GM21529 (cell line): Measurements from ENCODE around the gene WWOX.
A peak's percentile ranks its signal among the peaks of the same experiment; 100 is the strongest.

Source experiments
- ATAC-seq: cut with Tn5 transposase; IDR thresholded peaks from one replicate; pipeline ENCODE4 v1.9.1; 2021; ENCODE audit not compliant: unreplicated experiment

WWOX gene

GRCh38 chr16:78995441-78995840, 896.0 kb downstream of the WWOX start:
- no peak for ATAC-seq

- ATAC-seq, result no peak
These were observed 897.3 kb downstream of the WWOX start for GRCh38 chr16:78996790-78997189.

DNA sequence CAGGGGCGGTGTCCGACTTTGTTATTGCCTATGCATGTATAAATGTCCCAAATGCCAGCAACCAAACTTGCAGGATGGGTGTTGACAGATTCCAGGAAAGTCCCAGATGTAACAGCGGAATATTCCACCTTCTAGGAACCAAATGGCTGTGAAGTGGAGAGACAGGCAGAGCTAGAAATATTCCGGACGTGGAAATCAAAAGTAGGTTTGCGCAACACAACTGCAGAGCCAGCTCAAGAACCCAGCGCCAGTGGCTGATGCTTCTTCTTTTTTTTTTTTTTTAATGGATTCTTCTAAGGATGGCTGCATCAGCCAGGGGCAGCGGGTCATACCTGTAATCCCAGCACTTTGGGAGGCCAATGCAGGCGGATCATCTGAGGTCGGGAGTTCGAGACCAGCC, 899.4 kb downstream of the WWOX start:
- no peak for ATAC-seq

GRCh38 chr16:79001156-79001967, 901.9 kb downstream of the WWOX start:
- no peak for ATAC-seq

- ATAC-seq, result no peak
These were observed 903.7 kb downstream of the WWOX start for GRCh38 chr16:79003026-79003609.

GRCh38 chr16:79004309-79004708, 904.9 kb downstream of the WWOX start:
- ATAC-seq, result no peak

GRCh38 chr16:79005096-79005495, 905.6 kb downstream of the WWOX start:
- no peak for ATAC-seq

- no peak for ATAC-seq
These were observed 906.8 kb downstream of the WWOX start for GRCh38 chr16:79006206-79006605.

- ATAC-seq, result no peak
These were observed 907.3 kb downstream of the WWOX start for GRCh38 chr16:79006765-79007164.

DNA sequence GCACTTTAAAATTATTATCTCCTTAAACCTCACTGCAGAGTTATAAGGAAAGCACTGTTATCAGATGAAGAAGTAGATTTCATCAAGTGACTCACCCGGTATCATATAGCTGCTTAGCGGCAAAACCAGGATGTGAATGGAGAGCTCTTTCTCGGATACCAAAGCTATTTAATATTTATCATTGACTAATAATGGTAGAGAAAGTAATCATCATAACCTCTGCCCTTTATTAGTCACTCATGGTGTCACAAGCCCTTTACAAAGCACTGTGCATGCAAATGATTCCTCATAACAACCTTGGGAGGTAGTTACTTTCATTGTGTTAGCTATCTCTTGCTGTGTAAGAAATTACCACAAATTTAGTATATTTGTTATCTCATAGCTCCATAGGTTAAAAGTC, 908.2 kb downstream of the WWOX start:
- ATAC-seq, result peak; percentile 48

DNA sequence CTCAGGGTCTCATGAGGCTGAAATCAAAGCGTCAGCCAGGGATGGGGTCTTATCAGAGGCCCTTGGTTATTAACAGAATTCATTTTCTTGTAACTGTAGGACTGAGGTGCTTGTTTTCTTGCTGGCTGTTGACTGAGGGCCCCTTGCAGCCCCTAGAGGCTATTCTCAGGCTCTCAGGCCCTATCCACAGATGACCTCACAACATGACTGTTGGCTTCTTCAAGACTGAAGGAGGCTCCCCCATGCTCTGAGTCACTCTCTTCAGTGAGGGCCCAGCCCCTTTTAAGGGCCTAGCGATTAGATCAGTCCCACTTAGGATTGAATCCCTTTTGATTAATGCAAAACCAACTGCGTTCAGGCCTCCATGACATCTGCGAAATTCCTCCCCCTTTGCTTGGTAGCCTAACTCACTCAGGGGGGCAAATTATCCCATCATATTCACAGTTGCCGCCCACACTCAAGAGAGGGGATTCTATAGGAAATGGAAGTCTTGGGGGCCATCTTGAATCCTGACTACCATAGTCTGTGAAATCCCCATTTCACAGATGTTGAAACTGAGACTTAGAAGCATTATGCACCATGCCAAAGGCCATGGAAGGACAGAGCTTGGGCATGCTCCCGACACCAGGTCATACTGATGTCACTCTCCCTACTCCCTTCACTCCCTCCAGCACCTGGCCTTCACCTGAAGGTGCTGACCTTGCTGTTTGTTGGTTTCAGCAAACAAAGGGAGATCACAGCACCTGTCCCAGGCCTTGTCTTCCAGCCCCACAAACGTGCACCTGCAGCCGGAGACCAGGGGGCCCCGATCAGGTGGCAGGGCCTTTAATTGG, 908.8 kb downstream of the WWOX start:
- ATAC-seq, result no peak

DNA sequence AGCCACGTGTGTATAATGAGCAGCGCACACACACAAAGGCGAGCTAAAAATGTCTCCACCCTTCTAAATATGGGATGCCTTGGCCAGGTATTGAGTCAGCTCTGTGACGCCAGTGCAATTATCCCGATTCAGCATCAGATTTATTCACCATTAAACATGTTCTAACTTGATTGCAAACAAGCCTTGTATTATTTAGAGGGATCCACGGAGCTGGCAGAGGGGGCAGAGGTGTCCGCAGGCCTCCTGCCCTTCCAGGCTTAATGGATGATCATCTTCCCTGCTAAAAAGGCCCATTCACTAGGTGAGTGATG, 909.4 kb downstream of the WWOX start:
- no peak for ATAC-seq

DNA sequence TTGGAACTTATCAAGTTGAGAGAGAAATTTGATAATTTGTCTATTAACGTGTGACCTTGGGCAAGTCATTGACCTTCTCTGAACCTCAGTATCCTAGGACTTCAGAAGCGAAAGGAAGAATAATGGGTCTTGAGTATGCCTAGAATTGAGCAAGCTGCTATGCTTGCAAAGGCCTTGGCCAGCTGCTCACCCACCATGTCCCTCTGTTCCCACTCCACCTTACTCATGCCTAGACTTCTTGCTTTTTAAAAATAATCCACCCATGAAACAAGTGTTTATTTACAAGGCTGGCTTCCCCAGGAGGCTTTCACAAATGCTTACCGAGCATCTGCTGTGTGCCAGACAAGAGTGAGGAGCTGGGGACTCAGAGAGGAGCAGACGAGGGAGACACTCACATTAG, 910.4 kb downstream of the WWOX start:
- no peak for ATAC-seq

DNA sequence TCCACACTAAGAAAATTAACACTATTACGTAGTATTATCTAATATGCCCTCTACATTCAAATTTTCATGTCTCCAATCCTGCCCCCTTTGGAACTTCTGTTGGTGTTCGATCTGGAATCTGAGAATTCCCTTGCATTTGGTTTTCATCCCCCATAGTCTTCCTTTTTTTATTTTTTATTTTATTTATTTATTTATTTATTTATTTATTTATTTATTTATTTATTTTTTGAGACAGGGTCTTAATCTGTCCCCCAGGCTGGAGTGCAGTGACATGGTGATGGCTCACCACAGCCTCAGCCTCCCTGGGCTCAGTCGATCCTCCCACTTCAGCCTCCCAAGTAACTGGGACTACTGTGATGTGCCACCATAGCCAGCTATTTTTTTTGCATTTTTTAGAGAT, 911.8 kb downstream of the WWOX start:
- ATAC-seq, result no peak

DNA sequence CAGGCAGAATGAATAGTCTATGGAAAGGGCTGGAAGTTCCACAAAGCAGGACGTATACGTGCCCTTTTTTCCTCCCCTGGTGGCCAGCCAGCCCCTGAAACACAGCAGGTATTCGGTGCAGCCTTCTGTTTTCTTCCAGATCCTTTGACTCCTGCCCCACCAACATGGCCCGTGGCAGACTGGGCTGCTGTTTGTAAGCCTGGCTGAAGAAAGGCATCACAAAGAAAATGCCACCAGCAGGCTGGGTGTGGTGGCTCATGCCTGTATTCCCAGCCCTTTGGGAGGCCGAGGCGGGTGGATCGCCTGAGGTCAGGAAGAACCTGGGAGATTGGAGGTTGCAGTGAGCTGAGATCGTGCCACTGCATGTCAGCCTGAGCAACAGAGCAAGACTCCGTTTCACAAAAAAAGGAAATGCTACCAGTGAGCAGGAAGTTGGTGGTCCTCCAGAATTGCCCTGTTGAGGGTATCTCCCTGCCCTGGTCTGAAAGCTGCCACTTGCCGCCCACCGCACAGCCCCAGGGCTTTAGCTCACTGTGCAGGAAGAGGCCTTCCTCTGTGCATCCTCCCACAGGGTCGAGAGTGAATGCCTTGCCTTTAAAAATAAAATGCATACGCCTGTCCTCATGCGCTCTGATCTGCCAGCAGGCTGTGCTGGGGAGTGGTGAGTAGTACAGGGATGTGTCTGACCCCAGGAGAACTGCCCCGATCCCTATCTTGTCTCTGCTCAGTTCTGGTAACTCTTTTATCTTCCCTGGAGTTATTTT, 913.4 kb downstream of the WWOX start:
- ATAC-seq, result no peak

- no peak for ATAC-seq
These were observed 914.6 kb downstream of the WWOX start for GRCh38 chr16:79013930-79014660.

GRCh38 chr16:79018650-79019429, 919.4 kb downstream of the WWOX start:
- ATAC-seq, result no peak

DNA sequence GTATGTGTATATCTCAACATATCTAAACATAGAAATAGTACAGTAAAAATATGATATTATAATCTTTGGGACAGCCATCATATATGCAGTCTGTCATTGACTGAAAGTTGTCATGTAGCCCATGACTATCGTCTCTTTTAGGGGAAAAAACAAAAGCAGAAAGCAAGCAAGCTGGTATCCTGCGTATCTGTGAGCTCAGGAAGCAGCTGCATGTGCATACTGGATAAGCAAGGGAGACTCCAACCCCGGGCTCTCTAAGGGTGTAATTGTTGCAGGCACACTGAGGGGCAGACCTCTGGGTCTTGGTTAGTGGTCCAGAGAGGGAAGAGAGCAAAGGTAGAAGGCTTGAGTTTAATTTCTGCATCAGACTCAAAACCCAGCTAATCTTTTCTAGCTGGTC, 920.0 kb downstream of the WWOX start:
- no peak for ATAC-seq

GRCh38 chr16:79021991-79022630, 922.7 kb downstream of the WWOX start:
- ATAC-seq, result no peak
